Endothelial cell of umbilical vein (primary cell): Measurements from ENCODE around the gene SUCNR1. TPM values are rescaled to one million over a fixed set of nuclear protein-coding genes. Genes with fewer than 3 reads are reported as not detected.

Experiments used
- BruUV-seq: library from RNA; stranded (reverse); fragments of 400-500 nt; replicated peaks from 2 replicates; lab custom pipeline; 2021; lab: Mats Ljungman, UMichigan
- CTCF ChIA-PET: fragments of 300-600, 350-600 bp; sonication (Branson Sonifier 250); formaldehyde crosslinking; loops from one replicate; lab custom pipeline; 2021; ENCODE audit warnings: antibody characterized with exemption, inconsistent platforms; lab: Charles Lee
- POLR2A ChIA-PET: fragments of 300-600, 350-600 bp; sonication (Branson Sonifier 250); formaldehyde crosslinking; loops from one replicate; lab custom pipeline; 2021; ENCODE audit warnings: antibody characterized with exemption, inconsistent platforms; lab: Charles Lee
- DNase-seq: peaks from one replicate; pipeline ENCODE4 v3.0.0-alpha.2; 2011; ENCODE audit warnings: low read depth, low spot score
- FAIRE-seq: peaks from 2 replicates; lab custom pipeline; 2011; peaks lifted over from hg19 to GRCh38; lab: Jason Lieb, UNC
- H2AFZ ChIP-seq: 2 replicates; pipeline ENCODE4 v1.6.0; 2012; ENCODE audit warnings: low read depth, low read length, control low read depth, inconsistent platforms
- H3K27ac ChIP-seq: 2 replicates; pipeline ENCODE4 v1.5.1; 2011; ENCODE audit warnings: low read depth, mild to moderate bottlenecking, control low read depth, low read length, moderate library complexity; ENCODE audit not compliant: insufficient read depth
- H3K27me3 ChIP-seq, 2 experiments: 2 replicates each; pipeline versions ENCODE4 v1.6.0 to v1.6.1; 2011; ENCODE audit warnings: low read length in 2 of 2, mixed read lengths in 1 of 2; ENCODE audit not compliant: control insufficient read depth in 2 of 2, insufficient read depth in 2 of 2
- H3K36me3 ChIP-seq, 2 experiments: 2 replicates in 1 of 2; 3 replicates in 1 of 2; pipeline ENCODE4 v1.5.1; 2011; ENCODE audit warnings: low read length in 2 of 2, mild to moderate bottlenecking in 1 of 2, moderate library complexity in 1 of 2; ENCODE audit not compliant: control insufficient read depth in 2 of 2, insufficient read depth in 2 of 2; ENCODE audit errors: extremely low read depth in 1 of 2
- H3K4me1 ChIP-seq: 3 replicates; pipeline ENCODE4 v1.5.1; 2011; ENCODE audit warnings: mild to moderate bottlenecking, low read length; ENCODE audit not compliant: control insufficient read depth, insufficient read depth; ENCODE audit errors: extremely low read depth
- H3K4me2 ChIP-seq: 2 replicates; pipeline ENCODE4 v1.6.1; 2011; ENCODE audit warnings: low read length, control low read depth, mixed read lengths; ENCODE audit not compliant: insufficient read depth
- H3K4me3 ChIP-seq, 3 experiments: fragments of 200-600 bp in 1 of 3; sonication (generic), shearing (Covaris generic) in 1 of 3; replicated peaks in 1 of 3; 2 replicates each; pipeline ENCODE4 v1.5.1; 2011 to 2016; ENCODE audit warnings: control low read depth in 3 of 3, low read length in 3 of 3, mild to moderate bottlenecking in 2 of 3, inconsistent platforms in 1 of 3, low read depth in 1 of 3, moderate library complexity in 1 of 3; ENCODE audit not compliant: insufficient read depth in 1 of 3
- H3K79me2 ChIP-seq: 2 replicates; pipeline ENCODE4 v1.6.0; 2012; ENCODE audit warnings: low read length, inconsistent platforms; ENCODE audit not compliant: control insufficient read depth, insufficient read depth
- H3K9ac ChIP-seq: replicated peaks from 2 replicates; pipeline ENCODE3; 2011; ENCODE audit warnings: low read length, control low read depth; ENCODE audit not compliant: insufficient read depth; ENCODE audit errors: extremely low read depth
- H3K9me1 ChIP-seq: replicated peaks from 3 replicates; pipeline ENCODE4 v1.6.0; 2011; ENCODE audit warnings: mild to moderate bottlenecking, low read length; ENCODE audit not compliant: control insufficient read depth, insufficient read depth; ENCODE audit errors: extremely low read depth
- H3K9me3 ChIP-seq: replicated peaks from 2 replicates; pipeline ENCODE4 v1.5.1; 2012; ENCODE audit warnings: low read length, inconsistent platforms; ENCODE audit not compliant: control insufficient read depth, insufficient read depth
- H4K20me1 ChIP-seq: replicated peaks from 2 replicates; pipeline ENCODE3; 2011; ENCODE audit warnings: mild to moderate bottlenecking, low read length; ENCODE audit not compliant: control insufficient read depth, insufficient read depth; ENCODE audit errors: extremely low read depth
- EZH2 ChIP-seq: IDR thresholded peaks from 2 replicates; pipeline ENCODE4 v1.6.1; 2012; ENCODE audit warnings: borderline replicate concordance, low read depth, mild to moderate bottlenecking, moderate library complexity, low read length, inconsistent platforms; ENCODE audit not compliant: severe bottlenecking
- FOS ChIP-seq: IDR thresholded peaks from 2 replicates; pipeline ENCODE4 v1.6.1; 2011; ENCODE audit warnings: mild to moderate bottlenecking, low read length, moderate library complexity, borderline replicate concordance; ENCODE audit not compliant: insufficient read depth
- GATA2 ChIP-seq: IDR thresholded peaks from 2 replicates; pipeline ENCODE4 v1.7.0; 2011; ENCODE audit warnings: low read depth, mild to moderate bottlenecking, moderate library complexity, mixed read lengths, low read length; ENCODE audit not compliant: insufficient read length, insufficient read depth
- JUN ChIP-seq: IDR thresholded peaks from 2 replicates; pipeline ENCODE4 v1.6.1; 2011; ENCODE audit warnings: borderline replicate concordance, low read depth; ENCODE audit not compliant: insufficient read length, insufficient read depth
- MYC ChIP-seq: IDR thresholded peaks from one replicate; pipeline ENCODE4 v1.6.1; 2011; ENCODE audit warnings: mild to moderate bottlenecking, low read depth, low read length
- POLR2A ChIP-seq: IDR thresholded peaks from 2 replicates; pipeline ENCODE4 v1.6.1; 2012; ENCODE audit warnings: low read depth, mild to moderate bottlenecking, control low read depth, low read length
- POLR2AphosphoS5 ChIP-seq: IDR thresholded peaks from 2 replicates; pipeline ENCODE4 v1.6.1; 2012; ENCODE audit warnings: low read depth, mild to moderate bottlenecking, control low read depth, low read length, moderate library complexity; ENCODE audit not compliant: insufficient read depth
- dilution Hi-C: fragments of 300-500 bp; cut with MboI; formaldehyde crosslinking; loops from one replicate; pipeline ENCODE4 v1.15.0; 2019; ENCODE audit warnings: low sequenced_read_pairs; ENCODE audit not compliant: extremely low pct_ligation_motif_present
- intact Hi-C: fragments of 100-400 bp; cut with micrococcal nuclease; formaldehyde crosslinking; loops from one replicate; pipeline ENCODE4 v1.10.0; 2022
- polyA plus RNA-seq, 4 experiments: library from polyadenylated mRNA; depleted of rRNA in 3 of 4; stranded (reverse) in 3 of 4; unstranded in 1 of 4; fragments of >200 nt; gene quantifications; 2 replicates each; pipeline versions ENCODE4 v1.2.1 to v1.2.3, GENCODE V29; 2011 to 2012; ENCODE audit warnings: missing spikeins in 1 of 4
- total RNA-seq: library from RNA; stranded (reverse); gene quantifications from 2 replicates; pipeline ENCODE4 v1.2.3, GENCODE V29; 2021
- TF ChIP-seq, protein P1 (sequence below): IDR thresholded peaks from 2 replicates; pipeline ENCODE4 v1.6.1; 2011; ENCODE audit not compliant: insufficient read depth, insufficient read length
- TF ChIP-seq, protein P2 (sequence below), 2 donors: IDR thresholded peaks; 1 replicate in 1 of 2; 2 replicates in 1 of 2; pipeline ENCODE4 v1.5.1; 2011; ENCODE audit warnings: low read length in 2 of 2, mild to moderate bottlenecking in 2 of 2, moderate library complexity in 2 of 2, control low read depth in 1 of 2, inconsistent platforms in 1 of 2, low read depth in 1 of 2; ENCODE audit not compliant: insufficient read depth in 1 of 2; ENCODE audit errors: extremely low read depth in 1 of 2

SUCNR1 gene
- total and polyA plus RNA-seq, 2 donors (not counting 3 experiments of a cell fraction or from before 2014, with no cell fraction given) = not detected

DNA sequence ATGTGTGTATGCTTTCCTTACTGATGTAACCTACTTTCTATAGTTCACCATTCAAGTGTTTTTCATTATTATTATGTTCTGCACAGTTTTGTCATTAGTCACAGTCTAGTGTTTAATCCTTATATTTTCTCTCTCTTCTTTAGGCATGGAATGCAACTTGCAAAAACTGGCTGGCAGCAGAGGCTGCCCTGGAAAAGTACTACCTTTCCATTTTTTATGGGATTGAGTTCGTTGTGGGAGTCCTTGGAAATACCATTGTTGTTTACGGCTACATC, 6.9 kb downstream of the SUCNR1 start:
- no peaks in the 10 kb centered on the region for H3K36me3 ChIP-seq
- CTCF ChIA-PET = no interaction called here
- no peaks in the 10 kb centered on the region for H3K9me1 ChIP-seq
- no peaks in the 10 kb centered on the region for H3K79me2 ChIP-seq
- H3K4me2 ChIP-seq = no peak overlapping the region
- POLR2A ChIA-PET = no interaction called here
- H3K9me3 ChIP-seq = no peaks in the 10 kb centered on the region
- no peak overlapping the region for H3K9ac ChIP-seq
- DNase-seq = no peak
- no peak overlapping the region for H3K4me3 ChIP-seq
- H3K27me3 ChIP-seq = no peaks in the 10 kb centered on the region
- BruUV-seq = no TSS peak
- TF ChIP-seq FOS = no peak
- TF ChIP-seq, protein P1, sequence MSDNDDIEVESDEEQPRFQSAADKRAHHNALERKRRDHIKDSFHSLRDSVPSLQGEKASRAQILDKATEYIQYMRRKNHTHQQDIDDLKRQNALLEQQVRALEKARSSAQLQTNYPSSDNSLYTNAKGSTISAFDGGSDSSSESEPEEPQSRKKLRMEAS = no peak
- no peak for TF ChIP-seq POLR2AphosphoS5
- TF ChIP-seq JUN = no peak
- no peak for TF ChIP-seq GATA2
- TF ChIP-seq MYC = no peak
- TF ChIP-seq, protein P2, sequence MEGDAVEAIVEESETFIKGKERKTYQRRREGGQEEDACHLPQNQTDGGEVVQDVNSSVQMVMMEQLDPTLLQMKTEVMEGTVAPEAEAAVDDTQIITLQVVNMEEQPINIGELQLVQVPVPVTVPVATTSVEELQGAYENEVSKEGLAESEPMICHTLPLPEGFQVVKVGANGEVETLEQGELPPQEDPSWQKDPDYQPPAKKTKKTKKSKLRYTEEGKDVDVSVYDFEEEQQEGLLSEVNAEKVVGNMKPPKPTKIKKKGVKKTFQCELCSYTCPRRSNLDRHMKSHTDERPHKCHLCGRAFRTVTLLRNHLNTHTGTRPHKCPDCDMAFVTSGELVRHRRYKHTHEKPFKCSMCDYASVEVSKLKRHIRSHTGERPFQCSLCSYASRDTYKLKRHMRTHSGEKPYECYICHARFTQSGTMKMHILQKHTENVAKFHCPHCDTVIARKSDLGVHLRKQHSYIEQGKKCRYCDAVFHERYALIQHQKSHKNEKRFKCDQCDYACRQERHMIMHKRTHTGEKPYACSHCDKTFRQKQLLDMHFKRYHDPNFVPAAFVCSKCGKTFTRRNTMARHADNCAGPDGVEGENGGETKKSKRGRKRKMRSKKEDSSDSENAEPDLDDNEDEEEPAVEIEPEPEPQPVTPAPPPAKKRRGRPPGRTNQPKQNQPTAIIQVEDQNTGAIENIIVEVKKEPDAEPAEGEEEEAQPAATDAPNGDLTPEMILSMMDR (IDR thresholded peaks at IDR 0.05; ENCODE audit: extremely low read depth in 1 of 2, insufficient read depth in 1 of 2, low read depth in 1 of 2, low read length in 2 of 2) = no peak
- no peak for TF ChIP-seq EZH2
- no peak for TF ChIP-seq POLR2A
- dilution Hi-C loops = no loop called here
- no peak overlapping the region for H3K27ac ChIP-seq
- no peaks in the 10 kb centered on the region for H3K4me1 ChIP-seq
- H2AFZ ChIP-seq = no peak overlapping the region
- no peaks in the 10 kb centered on the region for H4K20me1 ChIP-seq
- intact Hi-C loops = no loop called here
- no peak for FAIRE-seq
